CD4-positive, alpha-beta T cell (primary cell): Measurements from ENCODE around the gene FAAH2. TPM values are rescaled to one million over a fixed set of nuclear protein-coding genes. Genes with fewer than 3 reads are reported as not detected.

Experiments
- ATAC-seq: fragments of 200-7000 bp; cut with Tn5 transposase; one replicate; pipeline ENCODE4 v1.10.0; 2022; ENCODE audit warnings: mild to moderate bottlenecking; ENCODE audit not compliant: poor library complexity
- CTCF ChIA-PET: fragments of 350-600 bp; sonication (Branson Sonifier 250); formaldehyde crosslinking; loops from one replicate; lab custom pipeline; 2021; ENCODE audit warnings: antibody characterized with exemption, inconsistent platforms; lab: Charles Lee
- POLR2A ChIA-PET: fragments of 350-600 bp; sonication (Branson Sonifier 250); formaldehyde crosslinking; loops from one replicate; lab custom pipeline; 2021; ENCODE audit warnings: antibody characterized with exemption, inconsistent platforms; lab: Charles Lee
- DNase-seq, 14 experiments: peaks; one replicate each; pipeline ENCODE4 v3.0.0-alpha.2; 2013 to 2020; ENCODE audit warnings: mixed read lengths in 2 of 14
- H3K27ac ChIP-seq, 2 donors: one replicate each; pipeline versions ENCODE4 v1.5.1 to v1.7.0; 2013; ENCODE audit warnings: low read length in 2 of 2, low read depth in 1 of 2, mild to moderate bottlenecking in 1 of 2
- H3K27me3 ChIP-seq, 2 experiments: 1 replicate in 1 of 2; 2 replicates in 1 of 2; pipeline versions ENCODE4 v1.6.1 to v1.7.0; 2013; ENCODE audit warnings: low read length in 2 of 2, control low read depth in 1 of 2, mild to moderate bottlenecking in 1 of 2, moderate library complexity in 1 of 2; ENCODE audit not compliant: insufficient read depth in 2 of 2, control insufficient read depth in 1 of 2
- H3K36me3 ChIP-seq: one replicate; pipeline ENCODE4 v1.6.1; 2013; ENCODE audit warnings: low read length, control low read depth; ENCODE audit not compliant: insufficient read depth
- H3K4me1 ChIP-seq: one replicate; pipeline ENCODE4 v1.6.1; 2013; ENCODE audit warnings: low read length, control low read depth; ENCODE audit not compliant: insufficient read depth
- H3K4me3 ChIP-seq: one replicate; pipeline ENCODE4 v1.5.1; 2013; ENCODE audit warnings: mild to moderate bottlenecking, low read length, moderate library complexity
- H3K9me3 ChIP-seq, 2 experiments: 1 replicate in 1 of 2; 2 replicates in 1 of 2; pipeline versions ENCODE4 v1.6.1 to v1.7.0; 2013; ENCODE audit warnings: low read length in 2 of 2, mild to moderate bottlenecking in 2 of 2, control low read depth in 1 of 2, moderate library complexity in 1 of 2; ENCODE audit not compliant: control insufficient read depth in 1 of 2, insufficient read depth in 1 of 2
- H3K27ac Mint-ChIP-seq: one replicate; pipeline ENCODE4 v1.8.0; 2020; ENCODE audit warnings: mixed read lengths
- H3K27me3 Mint-ChIP-seq: one replicate; pipeline ENCODE4 v1.8.0; 2021; ENCODE audit warnings: mixed read lengths
- H3K36me3 Mint-ChIP-seq: one replicate; pipeline ENCODE4 v1.8.0; 2021; ENCODE audit warnings: low read depth, mixed read lengths
- H3K4me1 Mint-ChIP-seq: one replicate; pipeline ENCODE4 v1.8.0; 2021; ENCODE audit warnings: low read depth, mixed read lengths
- H3K4me3 Mint-ChIP-seq: one replicate; pipeline ENCODE4 v1.8.0; 2020; ENCODE audit warnings: mild to moderate bottlenecking, mixed read lengths
- H3K9me3 Mint-ChIP-seq: one replicate; pipeline ENCODE4 v1.8.0; 2020; ENCODE audit warnings: mixed read lengths
- CTCF ChIP-seq: fragments of 200-600 bp; IDR thresholded peaks from one replicate; pipeline ENCODE4 v1.8.0; 2022; ENCODE audit warnings: antibody characterized with exemption, mild to moderate bottlenecking
- intact Hi-C, 2 experiments: fragments of 100-400 bp; cut with DNase I in 1 of 2; cut with micrococcal nuclease in 1 of 2; formaldehyde crosslinking; loops; one replicate each; pipeline versions ENCODE4 v1.15.1 to v1.9.0; 2023 to 2025; cut with DNase I, micrococcal nuclease
- total RNA-seq, 174 experiments: library from RNA in 2 of 174; stranded (reverse) in 2 of 174; gene quantifications; one replicate each; pipeline ENCODE4 v1.2.3 and lab custom pipeline; 2021 to 2026

FAAH2 gene
- total RNA-seq, 2 experiments from 2014 or later: 5.1 to 7.4 TPM

GRCh38 chrX:57516491-57516890, 230.0 kb downstream of the FAAH2 start:
- intact Hi-C loops: no loop called here
- H3K36me3 Mint-ChIP-seq: no peaks in the 10 kb centered on the region
- no peaks in the 10 kb centered on the region for H3K27me3 ChIP-seq
- H3K4me3 ChIP-seq: no peak overlapping the region
- peaks cover 9% of the 10 kb centered on the region for H3K27me3 Mint-ChIP-seq
- no peak overlapping the region for H3K4me3 Mint-ChIP-seq
- DNase-seq (no peak), ATAC-seq (no peak)
- no peaks in the 10 kb centered on the region for H3K36me3 ChIP-seq
- no peaks in the 10 kb centered on the region for H3K4me1 ChIP-seq
- no peaks in the 10 kb centered on the region for H3K9me3 ChIP-seq
- no peaks in the 10 kb centered on the region for H3K4me1 Mint-ChIP-seq
- no peaks in the 10 kb centered on the region for H3K9me3 Mint-ChIP-seq
- H3K27ac ChIP-seq: no peak overlapping the region
- CTCF ChIA-PET: no interaction called here
- H3K27ac Mint-ChIP-seq: no peak overlapping the region
- TF ChIP-seq CTCF: no peak
- POLR2A ChIA-PET: no interaction called here

- CTCF ChIA-PET: no interaction called here
Measured at GRCh38 chrX:57519578-57520118, 233.1 kb downstream of the FAAH2 start.

GRCh38 chrX:57528670-57529255, 242.3 kb downstream of the FAAH2 start:
- Histone ChIP-seq H3K4me3 (no peak overlapping the region), H3K9me3 (no peaks in the 10 kb centered on the region), H3K27ac (no peak overlapping the region), H3K4me1 (no peaks in the 10 kb centered on the region), H3K27me3 (no peaks in the 10 kb centered on the region), H3K36me3 (no peaks in the 10 kb centered on the region)
- H3K9me3 Mint-ChIP-seq: no peaks in the 10 kb centered on the region
- H3K4me1 Mint-ChIP-seq: no peaks in the 10 kb centered on the region
- H3K27ac Mint-ChIP-seq: no peak overlapping the region
- no peaks in the 10 kb centered on the region for H3K27me3 Mint-ChIP-seq
- ChIA-PET POLR2A (no interaction called here), CTCF (no interaction called here)
- no peak overlapping the region for H3K4me3 Mint-ChIP-seq
- no peaks in the 10 kb centered on the region for H3K36me3 Mint-ChIP-seq
- intact Hi-C loops: no loop called here
- DNase-seq: peak in 6 of 14 experiments; percentile 0 to 29 (median 12)
- no peak for TF ChIP-seq CTCF
- ATAC-seq: no peak

More at GRCh38 chrX:57519578-57520118, 233.1 kb downstream of the FAAH2 start:
- Histone ChIP-seq H3K27me3 (no peaks in the 10 kb centered on the region), H3K36me3 (no peaks in the 10 kb centered on the region), H3K4me1 (no peaks in the 10 kb centered on the region), H3K9me3 (no peaks in the 10 kb centered on the region), H3K4me3 (no peak overlapping the region), H3K27ac (no peak overlapping the region)
- Mint-ChIP-seq H3K4me1 (no peaks in the 10 kb centered on the region), H3K27ac (no peak overlapping the region), H3K4me3 (no peak overlapping the region), H3K27me3 (peaks cover 7% of the 10 kb centered on the region), H3K9me3 (no peaks in the 10 kb centered on the region), H3K36me3 (no peaks in the 10 kb centered on the region)
- intact Hi-C loops: no loop called here
- no peak for ATAC-seq
- no peak for TF ChIP-seq CTCF
- no peak for DNase-seq
- POLR2A ChIA-PET: no interaction called here

Other genes with a start within 250 kb of the FAAH2 start
- gene SPIN2B, start 165.2 kb upstream of the FAAH2 start, total RNA-seq: 1 to 10 TPM; 7.9 to 8.7 TPM
- 1 to 10 TPM in 1 of 2 experiments, under 1 TPM in 1; 0.49 to 1.1 TPM for gene SPIN2A, start 149.3 kb upstream of the FAAH2 start, total RNA-seq